K562 (cell line): Measurements from ENCODE around the gene ECM1. TPM values are rescaled to one million over a fixed set of nuclear protein-coding genes. Genes with fewer than 3 reads are reported as not detected.

Experiments used
- BRCA1 ChIP-seq, 2 experiments: fragments of 450-650 bp in 1 of 2; sonication (generic) in 1 of 2; formaldehyde crosslinking in 1 of 2; IDR thresholded peaks; 2 replicates each; pipeline versions ENCODE4 v1.5.0 to v1.6.1; 2017 to 2020; ENCODE audit warnings: mild to moderate bottlenecking in 1 of 2, missing genetic modification reagents in 1 of 2
- BRD4 ChIP-seq: fragments of 200-600 bp; sonication (generic); IDR thresholded peaks from 2 replicates; pipeline ENCODE4 v1.6.1; 2017; ENCODE audit warnings: inconsistent platforms
- FOXA3 ChIP-seq, 2 experiments: fragments of 450-650 bp in 1 of 2; sonication (generic) in 1 of 2; formaldehyde crosslinking; IDR thresholded peaks in 1 of 2; conservative IDR thresholded peaks in 1 of 2; 2 replicates each; pipeline versions ENCODE4 v1.4.0 to v1.8.0; 2020 to 2022; ENCODE audit warnings: mild to moderate bottlenecking in 2 of 2, missing genetic modification reagents in 1 of 2
- FOXM1 ChIP-seq, 2 experiments: fragments of 450-650 bp in 1 of 2; sonication (generic) in 1 of 2; formaldehyde crosslinking in 1 of 2; IDR thresholded peaks; 2 replicates each; pipeline versions ENCODE4 v1.6.1 to v1.9.0; 2017 to 2022; ENCODE audit warnings: low read depth in 2 of 2, mild to moderate bottlenecking in 2 of 2, missing genetic modification reagents in 1 of 2, moderate library complexity in 1 of 2
- KAT8 ChIP-seq: fragments of 450-650 bp; IDR thresholded peaks from 2 replicates; pipeline ENCODE4 v1.6.1; 2016; ENCODE audit warnings: low read depth, mild to moderate bottlenecking
- MAFF ChIP-seq: IDR thresholded peaks from 2 replicates; pipeline ENCODE4 v1.6.1; 2012; ENCODE audit warnings: low read length, improper control_type of control experiment
- NR2F6 ChIP-seq: fragments of 450-650 bp; formaldehyde crosslinking; IDR thresholded peaks from 2 replicates; pipeline ENCODE4 v1.4.0; 2020; ENCODE audit warnings: mild to moderate bottlenecking
- SMC3 ChIP-seq: conservative IDR thresholded peaks from 2 replicates; pipeline ENCODE4 v1.6.1; 2011; ENCODE audit warnings: low read depth, low read length, improper control_type of control experiment; ENCODE audit not compliant: insufficient read depth
- TCF7L2 ChIP-seq: fragments of 150-350 bp; IDR thresholded peaks from 2 replicates; pipeline ENCODE4 v1.6.1; 2016; ENCODE audit warnings: low read depth, mild to moderate bottlenecking, low read length, moderate library complexity
- THRAP3 ChIP-seq: fragments of 450-650 bp; IDR thresholded peaks from 2 replicates; pipeline ENCODE4 v1.6.1; 2016; ENCODE audit warnings: mild to moderate bottlenecking, inconsistent platforms, borderline replicate concordance
- ZNF143 ChIP-seq: sonication (generic); formaldehyde crosslinking; IDR thresholded peaks from 2 replicates; pipeline ENCODE4 v1.9.0; 2022; ENCODE audit warnings: mild to moderate bottlenecking, missing genetic modification reagents
- polyA plus RNA-seq, 8 experiments: library from polyadenylated mRNA; depleted of rRNA in 4 of 8; stranded (reverse) in 5 of 8; unstranded in 3 of 8; fragments of >200 nt; fragmentation: Nextera tagmentation in 2 of 8; fragmentation: Illumina TruSeq in 1 of 8; extraction: Ambion mirVana in 2 of 8; extraction: Trizol in 1 of 8; gene quantifications; 2 replicates each; pipeline versions ENCODE4 v1.2.1 to v1.2.3, GENCODE V29; 2011 to 2014; ENCODE audit warnings: inconsistent platforms in 1 of 8, missing spikeins in 1 of 8
- total RNA-seq, 7 experiments: library from RNA; depleted of rRNA in 6 of 7; stranded (reverse); fragments of >200 nt in 6 of 7; fragmentation: Illumina TruSeq in 2 of 7; extraction: Trizol in 2 of 7; gene quantifications; 2 replicates each; pipeline versions ENCODE4 v1.2.1 to v1.2.3, GENCODE V29; 2011 to 2021; ENCODE audit warnings: low replicate concordance in 1 of 7
- TF ChIP-seq, protein P1 (sequence below), 2 experiments: fragments of 250-450 bp in 1 of 2; fragments of 450-650 bp in 1 of 2; sonication (Bioruptor Pico) in 1 of 2; IDR thresholded peaks; 2 replicates each; pipeline versions ENCODE4 v1.6.1 to v1.8.0; 2016 to 2021; ENCODE audit warnings: mild to moderate bottlenecking in 2 of 2, moderate library complexity in 2 of 2, missing compliant biosample characterization in 1 of 2, missing genetic modification characterization in 1 of 2
- TF ChIP-seq, protein P2 (sequence below), 2 experiments: IDR thresholded peaks; 2 replicates each; pipeline ENCODE4 v1.6.1; 2011; ENCODE audit warnings: borderline replicate concordance in 1 of 2, control low read depth in 1 of 2, low read depth in 1 of 2, low read length in 1 of 2, mild to moderate bottlenecking in 1 of 2, mixed read lengths in 1 of 2, moderate library complexity in 1 of 2; ENCODE audit not compliant: insufficient read depth in 1 of 2, insufficient read length in 1 of 2, poor library complexity in 1 of 2, severe bottlenecking in 1 of 2; ENCODE audit errors: extremely low read depth in 1 of 2
- TF ChIP-seq, protein P3 (sequence below): fragments of 450-650 bp; IDR thresholded peaks from 2 replicates; pipeline ENCODE4 v1.6.1; 2016; ENCODE audit warnings: mild to moderate bottlenecking
- TF ChIP-seq, protein P4 (sequence below): fragments of 250-450 bp; sonication (Bioruptor Pico); IDR thresholded peaks from 2 replicates; pipeline ENCODE4 v1.5.0; 2020; ENCODE audit warnings: mild to moderate bottlenecking
- TF ChIP-seq, protein P5 (sequence below): fragments of 250-450 bp; sonication (Bioruptor Pico); IDR thresholded peaks from 2 replicates; pipeline ENCODE4 v1.5.0; 2021; ENCODE audit warnings: mild to moderate bottlenecking, borderline replicate concordance
- TF ChIP-seq, protein P6 (sequence below): fragments of 250-450 bp; sonication (Bioruptor Pico); IDR thresholded peaks from 2 replicates; pipeline ENCODE4 v1.4.0; 2020; ENCODE audit warnings: mild to moderate bottlenecking

The ECM1 gene
- total and polyA plus RNA-seq, 9 of the 15 experiments (the other 6 are each of a cell fraction or from before 2014, with no cell fraction given), result 6.6 to 52.2 (median 12.8) TPM

DNA sequence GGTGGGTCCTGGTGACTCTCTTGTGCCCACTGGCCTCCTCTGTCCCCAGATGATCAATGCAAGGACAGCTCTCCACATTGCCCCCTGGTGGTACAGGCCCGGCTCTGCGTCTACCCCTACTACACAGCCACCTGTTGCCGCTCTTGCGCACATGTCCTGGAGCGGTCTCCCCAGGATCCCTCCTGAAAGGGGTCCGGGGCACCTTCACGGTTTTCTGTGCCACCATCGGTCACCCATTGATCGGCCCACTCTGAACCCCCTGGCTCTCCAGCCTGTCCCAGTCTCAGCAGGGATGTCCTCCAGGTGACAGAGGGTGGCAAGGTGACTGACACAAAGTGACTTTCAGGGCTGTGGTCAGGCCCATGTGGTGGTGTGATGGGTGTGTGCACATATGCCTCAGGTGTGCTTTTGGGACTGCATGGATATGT, 52.1 kb downstream of the ECM1 start (continued):
- TF ChIP-seq, protein P1, sequence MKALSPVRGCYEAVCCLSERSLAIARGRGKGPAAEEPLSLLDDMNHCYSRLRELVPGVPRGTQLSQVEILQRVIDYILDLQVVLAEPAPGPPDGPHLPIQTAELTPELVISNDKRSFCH (CRISPR knock-in tag; IDR thresholded peaks at IDR 0.05), result no peak
- TF ChIP-seq, protein P1 (tag; IDR thresholded peaks at IDR 0.05), result no peak
- TF ChIP-seq KAT8, result no peak
- TF ChIP-seq FOXM1 (IDR thresholded peaks at IDR 0.05; ENCODE audit: low read depth), result no peak
- TF ChIP-seq FOXM1 (CRISPR knock-in tag; IDR thresholded peaks at IDR 0.05; ENCODE audit: low read depth), result 0 out of 2 replicates have a peak, but pooled peaks have one; percentile 30
- TF ChIP-seq FOXA3 (CRISPR knock-in tag; conservative IDR thresholded peaks at IDR 0.05 in 1 of 2, IDR thresholded peaks at IDR 0.05 in 1 of 2), result no peak
- 0 out of 2 replicates have a peak, but pooled peaks have one; percentile 14 for TF ChIP-seq ZNF143 (CRISPR knock-in tag)
- no peak for TF ChIP-seq NR2F6 (CRISPR knock-in tag)
- TF ChIP-seq, protein P2, sequence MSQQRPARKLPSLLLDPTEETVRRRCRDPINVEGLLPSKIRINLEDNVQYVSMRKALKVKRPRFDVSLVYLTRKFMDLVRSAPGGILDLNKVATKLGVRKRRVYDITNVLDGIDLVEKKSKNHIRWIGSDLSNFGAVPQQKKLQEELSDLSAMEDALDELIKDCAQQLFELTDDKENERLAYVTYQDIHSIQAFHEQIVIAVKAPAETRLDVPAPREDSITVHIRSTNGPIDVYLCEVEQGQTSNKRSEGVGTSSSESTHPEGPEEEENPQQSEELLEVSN (IDR thresholded peaks at IDR 0.05; ENCODE audit: borderline replicate concordance in 1 of 2, extremely low read depth in 1 of 2, insufficient read depth in 1 of 2, insufficient read length in 1 of 2, low read depth in 1 of 2, low read length in 1 of 2, poor library complexity in 1 of 2, severe bottlenecking in 1 of 2), result peak; percentile 21 to 81
- TF ChIP-seq TCF7L2, result no peak
- TF ChIP-seq, protein P3, sequence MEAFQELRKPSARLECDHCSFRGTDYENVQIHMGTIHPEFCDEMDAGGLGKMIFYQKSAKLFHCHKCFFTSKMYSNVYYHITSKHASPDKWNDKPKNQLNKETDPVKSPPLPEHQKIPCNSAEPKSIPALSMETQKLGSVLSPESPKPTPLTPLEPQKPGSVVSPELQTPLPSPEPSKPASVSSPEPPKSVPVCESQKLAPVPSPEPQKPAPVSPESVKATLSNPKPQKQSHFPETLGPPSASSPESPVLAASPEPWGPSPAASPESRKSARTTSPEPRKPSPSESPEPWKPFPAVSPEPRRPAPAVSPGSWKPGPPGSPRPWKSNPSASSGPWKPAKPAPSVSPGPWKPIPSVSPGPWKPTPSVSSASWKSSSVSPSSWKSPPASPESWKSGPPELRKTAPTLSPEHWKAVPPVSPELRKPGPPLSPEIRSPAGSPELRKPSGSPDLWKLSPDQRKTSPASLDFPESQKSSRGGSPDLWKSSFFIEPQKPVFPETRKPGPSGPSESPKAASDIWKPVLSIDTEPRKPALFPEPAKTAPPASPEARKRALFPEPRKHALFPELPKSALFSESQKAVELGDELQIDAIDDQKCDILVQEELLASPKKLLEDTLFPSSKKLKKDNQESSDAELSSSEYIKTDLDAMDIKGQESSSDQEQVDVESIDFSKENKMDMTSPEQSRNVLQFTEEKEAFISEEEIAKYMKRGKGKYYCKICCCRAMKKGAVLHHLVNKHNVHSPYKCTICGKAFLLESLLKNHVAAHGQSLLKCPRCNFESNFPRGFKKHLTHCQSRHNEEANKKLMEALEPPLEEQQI, result no peak
- TF ChIP-seq, protein P4, sequence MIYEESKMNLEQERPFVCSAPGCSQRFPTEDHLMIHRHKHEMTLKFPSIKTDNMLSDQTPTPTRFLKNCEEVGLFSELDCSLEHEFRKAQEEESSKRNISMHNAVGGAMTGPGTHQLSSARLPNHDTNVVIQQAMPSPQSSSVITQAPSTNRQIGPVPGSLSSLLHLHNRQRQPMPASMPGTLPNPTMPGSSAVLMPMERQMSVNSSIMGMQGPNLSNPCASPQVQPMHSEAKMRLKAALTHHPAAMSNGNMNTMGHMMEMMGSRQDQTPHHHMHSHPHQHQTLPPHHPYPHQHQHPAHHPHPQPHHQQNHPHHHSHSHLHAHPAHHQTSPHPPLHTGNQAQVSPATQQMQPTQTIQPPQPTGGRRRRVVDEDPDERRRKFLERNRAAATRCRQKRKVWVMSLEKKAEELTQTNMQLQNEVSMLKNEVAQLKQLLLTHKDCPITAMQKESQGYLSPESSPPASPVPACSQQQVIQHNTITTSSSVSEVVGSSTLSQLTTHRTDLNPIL, result no peak
- no peak for TF ChIP-seq THRAP3
- TF ChIP-seq, protein P5, sequence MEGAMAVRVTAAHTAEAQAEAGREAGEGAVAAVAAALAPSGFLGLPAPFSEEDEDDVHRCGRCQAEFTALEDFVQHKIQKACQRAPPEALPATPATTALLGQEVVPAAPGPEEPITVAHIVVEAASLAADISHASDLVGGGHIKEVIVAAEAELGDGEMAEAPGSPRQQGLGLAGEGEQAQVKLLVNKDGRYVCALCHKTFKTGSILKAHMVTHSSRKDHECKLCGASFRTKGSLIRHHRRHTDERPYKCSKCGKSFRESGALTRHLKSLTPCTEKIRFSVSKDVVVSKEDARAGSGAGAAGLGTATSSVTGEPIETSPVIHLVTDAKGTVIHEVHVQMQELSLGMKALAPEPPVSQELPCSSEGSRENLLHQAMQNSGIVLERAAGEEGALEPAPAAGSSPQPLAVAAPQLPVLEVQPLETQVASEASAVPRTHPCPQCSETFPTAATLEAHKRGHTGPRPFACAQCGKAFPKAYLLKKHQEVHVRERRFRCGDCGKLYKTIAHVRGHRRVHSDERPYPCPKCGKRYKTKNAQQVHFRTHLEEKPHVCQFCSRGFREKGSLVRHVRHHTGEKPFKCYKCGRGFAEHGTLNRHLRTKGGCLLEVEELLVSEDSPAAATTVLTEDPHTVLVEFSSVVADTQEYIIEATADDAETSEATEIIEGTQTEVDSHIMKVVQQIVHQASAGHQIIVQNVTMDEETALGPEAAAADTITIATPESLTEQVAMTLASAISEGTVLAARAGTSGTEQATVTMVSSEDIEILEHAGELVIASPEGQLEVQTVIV (CRISPR knock-in tag), result no peak
- no peak for TF ChIP-seq BRCA1 (IDR thresholded peaks at IDR 0.05)
- TF ChIP-seq BRCA1 (CRISPR knock-in tag; IDR thresholded peaks at IDR 0.05), result no peak
- TF ChIP-seq MAFF, result no peak
- TF ChIP-seq, protein P6, sequence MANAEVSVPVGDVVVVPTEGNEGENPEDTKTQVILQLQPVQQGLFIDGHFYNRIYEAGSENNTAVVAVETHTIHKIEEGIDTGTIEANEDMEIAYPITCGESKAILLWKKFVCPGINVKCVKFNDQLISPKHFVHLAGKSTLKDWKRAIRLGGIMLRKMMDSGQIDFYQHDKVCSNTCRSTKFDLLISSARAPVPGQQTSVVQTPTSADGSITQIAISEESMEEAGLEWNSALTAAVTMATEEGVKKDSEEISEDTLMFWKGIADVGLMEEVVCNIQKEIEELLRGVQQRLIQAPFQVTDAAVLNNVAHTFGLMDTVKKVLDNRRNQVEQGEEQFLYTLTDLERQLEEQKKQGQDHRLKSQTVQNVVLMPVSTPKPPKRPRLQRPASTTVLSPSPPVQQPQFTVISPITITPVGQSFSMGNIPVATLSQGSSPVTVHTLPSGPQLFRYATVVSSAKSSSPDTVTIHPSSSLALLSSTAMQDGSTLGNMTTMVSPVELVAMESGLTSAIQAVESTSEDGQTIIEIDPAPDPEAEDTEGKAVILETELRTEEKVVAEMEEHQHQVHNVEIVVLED (CRISPR knock-in tag), result no peak
- no peak for TF ChIP-seq BRD4
- TF ChIP-seq SMC3, result peak; percentile 76
